K562 (cell line): ENCODE results near the gene TFCP2. TPM values are rescaled to one million over a fixed set of nuclear protein-coding genes. Genes with fewer than 3 reads are reported as not detected.
A peak's percentile ranks its signal among the peaks of the same experiment; 100 is the strongest.

Source experiments
- EP300 ChIP-seq: IDR thresholded peaks from 2 replicates; pipeline ENCODE4 v1.6.1; 2012; ENCODE audit warnings: low read length, improper control_type of control experiment
- REST ChIP-seq, 2 experiments: fragments of 450-650 bp; formaldehyde crosslinking in 1 of 2; IDR thresholded peaks; 2 replicates each; pipeline versions ENCODE4 v1.4.0 to v1.6.1; 2014 to 2020; ENCODE audit warnings: mild to moderate bottlenecking in 2 of 2, borderline replicate concordance in 1 of 2, low read depth in 1 of 2
- STAG1 ChIP-seq: sonication (generic); formaldehyde crosslinking; IDR thresholded peaks from 2 replicates; pipeline ENCODE4 v1.5.0; 2020; ENCODE audit warnings: missing genetic modification reagents, borderline replicate concordance
- U2AF2 ChIP-seq: fragments of 200-400 bp; formaldehyde crosslinking; optimal IDR thresholded peaks from 2 replicates; pipeline ENCODE3; 2017; ENCODE audit warnings: low read depth, mild to moderate bottlenecking, low read length
- ZBTB33 ChIP-seq: sonication (generic); formaldehyde crosslinking; IDR thresholded peaks from 2 replicates; pipeline ENCODE4 v1.8.1; 2023; ENCODE audit warnings: mild to moderate bottlenecking, missing genetic modification reagents
- ZEB2 ChIP-seq: fragments of 450-650 bp; IDR thresholded peaks from 2 replicates; pipeline ENCODE4 v1.6.1; 2016
- ZNF830 ChIP-seq: fragments of 250-450 bp; sonication (Bioruptor Pico); IDR thresholded peaks from 2 replicates; pipeline ENCODE4 v1.5.0; 2021; ENCODE audit warnings: mild to moderate bottlenecking
- polyA plus RNA-seq, 8 experiments: library from polyadenylated mRNA; depleted of rRNA in 4 of 8; stranded (reverse) in 5 of 8; unstranded in 3 of 8; fragments of >200 nt; fragmentation: Nextera tagmentation in 2 of 8; fragmentation: Illumina TruSeq in 1 of 8; extraction: Ambion mirVana in 2 of 8; extraction: Trizol in 1 of 8; gene quantifications; 2 replicates each; pipeline versions ENCODE4 v1.2.1 to v1.2.3, GENCODE V29; 2011 to 2014; ENCODE audit warnings: inconsistent platforms in 1 of 8, missing spikeins in 1 of 8
- total RNA-seq, 7 experiments: library from RNA; depleted of rRNA in 6 of 7; stranded (reverse); fragments of >200 nt in 6 of 7; fragmentation: Illumina TruSeq in 2 of 7; extraction: Trizol in 2 of 7; gene quantifications; 2 replicates each; pipeline versions ENCODE4 v1.2.1 to v1.2.3, GENCODE V29; 2011 to 2021; ENCODE audit warnings: low replicate concordance in 1 of 7
- TF ChIP-seq, protein P1 (sequence below): fragments of 250-450 bp; sonication (Bioruptor Pico); IDR thresholded peaks from 2 replicates; pipeline ENCODE4 v1.8.0; 2022; ENCODE audit warnings: inconsistent platforms
- TF ChIP-seq, protein P2 (sequence below): fragments of 250-450 bp; sonication (Bioruptor Pico); IDR thresholded peaks from 2 replicates; pipeline ENCODE4 v1.5.0; 2022; ENCODE audit warnings: mild to moderate bottlenecking

Gene TFCP2
- total and polyA plus RNA-seq, 9 of the 15 experiments (the other 6 are each of a cell fraction or from before 2014, with no cell fraction given): 8.0 to 38.9 (median 19.3) TPM

- TF ChIP-seq REST (IDR thresholded peaks at IDR 0.05; ENCODE audit: borderline replicate concordance) (no peak), REST (CRISPR knock-in tag; IDR thresholded peaks at IDR 0.05; ENCODE audit: low read depth) (0 out of 2 replicates have a peak, but pooled peaks have one; percentile 70), STAG1 (CRISPR knock-in tag) (no peak), ZNF830 (CRISPR knock-in tag) (no peak), U2AF2 (no peak), ZEB2 (no peak), ZBTB33 (CRISPR knock-in tag) (0 out of 2 replicates have a peak, but pooled peaks have one; percentile 14), EP300 (no peak)
- TF ChIP-seq, protein P1, sequence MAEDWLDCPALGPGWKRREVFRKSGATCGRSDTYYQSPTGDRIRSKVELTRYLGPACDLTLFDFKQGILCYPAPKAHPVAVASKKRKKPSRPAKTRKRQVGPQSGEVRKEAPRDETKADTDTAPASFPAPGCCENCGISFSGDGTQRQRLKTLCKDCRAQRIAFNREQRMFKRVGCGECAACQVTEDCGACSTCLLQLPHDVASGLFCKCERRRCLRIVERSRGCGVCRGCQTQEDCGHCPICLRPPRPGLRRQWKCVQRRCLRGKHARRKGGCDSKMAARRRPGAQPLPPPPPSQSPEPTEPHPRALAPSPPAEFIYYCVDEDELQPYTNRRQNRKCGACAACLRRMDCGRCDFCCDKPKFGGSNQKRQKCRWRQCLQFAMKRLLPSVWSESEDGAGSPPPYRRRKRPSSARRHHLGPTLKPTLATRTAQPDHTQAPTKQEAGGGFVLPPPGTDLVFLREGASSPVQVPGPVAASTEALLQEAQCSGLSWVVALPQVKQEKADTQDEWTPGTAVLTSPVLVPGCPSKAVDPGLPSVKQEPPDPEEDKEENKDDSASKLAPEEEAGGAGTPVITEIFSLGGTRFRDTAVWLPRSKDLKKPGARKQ (CRISPR knock-in tag): no peak
- TF ChIP-seq, protein P2, sequence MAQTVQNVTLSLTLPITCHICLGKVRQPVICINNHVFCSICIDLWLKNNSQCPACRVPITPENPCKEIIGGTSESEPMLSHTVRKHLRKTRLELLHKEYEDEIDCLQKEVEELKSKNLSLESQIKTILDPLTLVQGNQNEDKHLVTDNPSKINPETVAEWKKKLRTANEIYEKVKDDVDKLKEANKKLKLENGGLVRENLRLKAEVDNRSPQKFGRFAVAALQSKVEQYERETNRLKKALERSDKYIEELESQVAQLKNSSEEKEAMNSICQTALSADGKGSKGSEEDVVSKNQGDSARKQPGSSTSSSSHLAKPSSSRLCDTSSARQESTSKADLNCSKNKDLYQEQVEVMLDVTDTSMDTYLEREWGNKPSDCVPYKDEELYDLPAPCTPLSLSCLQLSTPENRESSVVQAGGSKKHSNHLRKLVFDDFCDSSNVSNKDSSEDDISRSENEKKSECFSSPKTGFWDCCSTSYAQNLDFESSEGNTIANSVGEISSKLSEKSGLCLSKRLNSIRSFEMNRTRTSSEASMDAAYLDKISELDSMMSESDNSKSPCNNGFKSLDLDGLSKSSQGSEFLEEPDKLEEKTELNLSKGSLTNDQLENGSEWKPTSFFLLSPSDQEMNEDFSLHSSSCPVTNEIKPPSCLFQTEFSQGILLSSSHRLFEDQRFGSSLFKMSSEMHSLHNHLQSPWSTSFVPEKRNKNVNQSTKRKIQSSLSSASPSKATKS (CRISPR knock-in tag): no peak
Measured at GRCh38 chr12:51083126-51083833, 89.7 kb downstream of the TFCP2 start, which contains the start of gene CSRNP2 (continued).
